HG03095 (cell line): ENCODE measurements around the gene CAPN13.

Experiments used
- ATAC-seq: cut with Tn5 transposase; IDR thresholded peaks from one replicate; pipeline ENCODE4 v1.9.1; 2021; ENCODE audit warnings: moderate library complexity; ENCODE audit not compliant: unreplicated experiment

CAPN13 gene

DNA sequence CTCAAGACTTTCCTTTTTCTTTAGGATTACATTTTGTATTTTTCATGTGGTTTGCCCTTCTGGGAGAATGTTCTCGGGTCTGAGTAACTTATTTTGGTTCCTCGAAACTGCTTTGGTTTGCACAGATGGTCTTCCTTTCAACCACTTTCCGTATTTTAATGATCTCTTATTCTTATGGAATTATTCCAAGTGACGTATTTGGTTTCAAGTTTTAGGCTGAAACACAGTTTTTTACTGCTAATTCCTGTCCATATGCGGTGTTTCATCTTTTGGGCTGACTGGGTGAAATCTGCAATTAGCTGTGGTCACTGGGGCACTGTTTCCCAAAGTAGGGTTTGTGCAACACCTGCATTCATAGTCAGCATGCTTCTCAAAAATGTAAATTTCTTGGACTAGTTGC is 122.7 kb downstream of the CAPN13 start:
- no peak for ATAC-seq

DNA sequence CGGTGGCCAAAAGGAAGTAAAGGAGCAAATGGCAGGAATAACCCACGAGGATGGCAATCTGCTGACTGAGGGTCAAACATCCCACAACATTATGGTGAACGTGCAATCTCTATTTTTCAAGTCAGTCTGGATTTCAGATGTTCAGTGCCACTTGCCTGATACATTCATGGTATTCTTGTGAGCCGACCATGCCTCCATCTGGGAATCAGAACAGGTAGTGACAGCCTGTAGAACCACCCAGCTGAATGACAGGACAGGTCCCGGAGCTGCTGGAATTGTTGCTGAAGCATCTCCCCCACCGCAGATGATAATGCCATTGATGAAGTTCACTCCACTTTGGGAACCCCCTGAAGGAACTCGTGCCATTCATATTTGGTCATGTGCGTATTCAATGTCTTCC is 123.2 kb downstream of the CAPN13 start:
- no peak for ATAC-seq

DNA sequence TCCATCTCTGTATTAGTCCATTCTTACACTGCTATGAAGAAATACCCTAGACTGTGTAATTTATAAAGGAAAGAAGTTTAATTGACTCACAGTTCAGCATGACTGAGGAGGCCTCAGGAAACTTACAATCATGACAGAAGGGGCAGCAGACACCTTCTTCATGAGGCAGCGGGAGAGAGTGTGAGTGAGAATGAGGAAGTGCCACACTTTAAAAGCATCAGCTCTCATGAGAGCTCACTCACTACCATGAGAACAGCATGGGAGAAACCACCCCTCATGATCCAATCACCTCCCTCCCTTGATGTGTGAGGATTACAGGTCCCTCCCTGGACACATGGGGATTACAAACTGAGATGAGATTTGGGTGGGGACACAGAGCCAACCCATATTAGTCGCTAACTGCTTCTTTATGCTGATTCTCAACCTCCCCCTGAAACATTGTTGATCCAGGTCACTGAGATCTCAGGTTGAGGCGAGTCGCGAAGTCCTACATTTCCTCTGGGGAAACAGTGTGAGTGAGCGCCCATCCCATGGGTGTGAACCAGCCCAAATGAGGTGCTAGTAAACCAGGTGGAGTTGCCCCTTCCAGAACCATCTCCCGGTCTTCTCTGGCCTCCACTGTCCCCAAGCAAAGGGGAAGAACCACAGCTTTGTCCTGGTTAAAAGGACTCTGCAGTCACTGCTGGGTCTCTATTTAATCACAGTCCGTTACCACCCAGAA is 123.8 kb downstream of the CAPN13 start:
- no peak for ATAC-seq

DNA sequence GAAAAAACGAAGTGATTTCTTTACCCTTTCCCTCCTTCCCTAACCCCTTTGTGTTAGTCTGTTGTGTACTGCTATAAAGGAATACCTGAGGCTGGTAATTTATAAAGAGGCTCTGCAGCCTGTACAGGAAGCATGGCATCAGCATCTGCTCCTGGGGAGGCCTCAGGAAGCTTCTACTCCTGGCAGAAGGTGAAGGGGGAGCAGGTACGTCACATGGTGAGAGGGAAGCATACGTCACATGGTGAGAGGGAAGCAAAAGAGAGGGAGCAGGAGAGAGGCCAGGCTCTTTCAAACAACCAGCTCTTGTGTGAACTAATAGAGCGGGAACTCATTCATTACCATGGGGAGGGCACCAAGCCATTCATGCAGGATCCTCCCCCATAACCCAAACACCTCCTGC is 126.2 kb downstream of the CAPN13 start:
- ATAC-seq, result no peak

DNA sequence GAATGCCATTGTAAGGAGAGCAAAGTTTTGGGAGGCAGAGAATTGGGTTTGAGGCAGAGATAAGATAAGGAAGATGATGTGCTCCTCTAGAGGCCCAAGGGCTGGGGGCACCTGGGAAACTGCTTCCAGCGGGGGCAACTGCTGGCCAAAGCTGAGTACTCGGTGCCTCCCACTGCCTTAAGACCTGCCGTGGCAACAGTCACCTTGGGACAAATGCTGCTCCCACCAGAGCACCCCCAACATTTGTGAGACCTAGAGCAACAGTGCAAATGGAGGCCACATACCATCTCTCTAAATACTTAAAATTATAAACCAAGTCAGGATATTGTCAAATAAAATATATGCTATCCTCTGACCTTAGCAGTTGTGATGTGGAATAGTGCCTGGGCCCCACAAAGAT is 127.1 kb downstream of the CAPN13 start:
- ATAC-seq, result no peak

DNA sequence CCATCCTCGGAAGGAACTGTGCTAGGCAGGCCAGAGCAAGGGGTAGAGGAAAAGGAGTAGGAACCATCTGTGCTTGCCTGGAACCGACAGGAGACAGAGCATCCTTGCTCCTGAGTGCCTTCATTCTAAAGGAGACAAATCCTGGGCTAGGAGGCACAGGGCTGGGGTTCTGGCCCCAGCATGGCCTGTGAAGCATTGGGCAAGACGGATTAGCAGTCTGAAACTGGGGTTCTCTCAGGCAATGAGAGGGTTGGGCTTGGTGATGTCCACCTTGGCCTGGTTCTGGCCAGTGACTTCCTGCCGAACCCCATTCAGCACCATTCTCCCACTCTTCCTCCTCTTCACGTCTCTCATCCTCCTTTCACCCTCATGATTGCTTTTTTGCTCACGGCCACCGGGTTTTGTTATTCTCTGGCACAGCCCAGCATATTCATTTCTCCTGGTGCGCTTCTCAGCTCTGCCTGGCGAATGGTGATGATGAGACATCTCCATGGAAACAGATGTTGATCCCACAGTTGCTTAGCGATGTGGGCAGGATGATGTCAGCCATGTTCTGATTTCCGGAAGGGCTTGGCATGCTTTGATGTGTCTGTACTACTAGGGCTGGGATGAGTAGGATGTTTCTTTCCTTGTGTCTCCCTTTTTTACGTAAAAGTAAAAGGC is 127.7 kb downstream of the CAPN13 start:
- no peak for ATAC-seq

DNA sequence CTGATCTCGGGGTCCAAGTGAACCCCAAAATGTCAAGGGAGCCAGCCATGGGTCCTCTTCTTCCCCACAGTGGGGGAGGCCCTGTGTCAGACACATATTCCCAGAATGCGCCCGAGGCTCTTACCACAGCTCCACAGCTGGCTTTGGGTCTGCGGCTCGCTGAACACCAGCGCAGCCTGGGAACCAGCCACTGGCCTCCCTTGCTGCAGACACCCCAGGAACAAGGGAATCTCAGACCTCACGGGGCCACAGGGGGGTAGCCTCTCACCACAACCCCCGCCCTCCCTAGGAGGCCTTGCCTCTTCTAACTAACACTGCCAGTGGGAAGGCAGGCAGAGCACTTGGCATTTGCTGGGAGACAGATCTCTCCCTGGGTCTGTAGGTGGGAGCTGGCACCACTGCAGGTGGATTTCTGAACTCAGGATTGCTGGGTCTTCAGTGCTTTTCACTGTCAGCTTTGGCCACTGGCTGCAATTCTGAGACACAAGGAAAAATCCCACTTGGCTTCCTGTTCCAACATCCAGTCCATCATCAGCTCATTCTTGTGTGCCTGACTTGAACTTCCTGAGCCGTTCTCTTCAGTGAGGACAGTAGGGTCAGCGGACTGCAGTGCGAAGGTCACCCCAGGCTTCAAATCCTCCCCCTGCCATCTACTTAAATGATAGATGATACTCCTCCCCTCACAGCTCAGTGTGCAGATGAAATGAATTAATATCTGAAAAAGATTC is 128.7 kb downstream of the CAPN13 start:
- ATAC-seq, result no peak

DNA sequence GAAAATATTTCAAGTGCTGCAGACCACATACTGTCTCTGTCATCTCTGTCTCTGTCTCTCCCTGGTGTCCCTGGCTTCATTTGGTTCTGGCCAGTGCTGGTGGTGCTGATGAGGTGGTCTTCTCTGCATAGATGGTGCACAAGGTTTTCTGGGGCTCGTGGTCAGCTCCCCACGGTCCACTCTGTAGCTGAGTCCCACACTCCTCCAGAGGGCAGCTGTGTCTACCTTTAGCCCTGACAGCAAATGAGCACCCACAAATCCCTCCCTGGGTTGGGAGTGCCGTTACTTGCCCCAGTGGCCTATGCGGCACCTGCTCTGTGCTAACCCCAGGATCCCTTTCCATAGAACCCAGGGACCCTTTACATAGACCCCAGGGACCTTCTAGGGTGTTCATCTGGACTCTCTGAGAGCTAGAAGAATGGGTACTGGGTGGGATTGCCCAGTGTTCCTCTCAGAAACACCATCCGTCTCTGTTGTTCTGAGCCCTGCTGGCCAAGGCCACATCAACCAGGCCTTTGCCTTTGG is 129.3 kb downstream of the CAPN13 start:
- no peak for ATAC-seq

DNA sequence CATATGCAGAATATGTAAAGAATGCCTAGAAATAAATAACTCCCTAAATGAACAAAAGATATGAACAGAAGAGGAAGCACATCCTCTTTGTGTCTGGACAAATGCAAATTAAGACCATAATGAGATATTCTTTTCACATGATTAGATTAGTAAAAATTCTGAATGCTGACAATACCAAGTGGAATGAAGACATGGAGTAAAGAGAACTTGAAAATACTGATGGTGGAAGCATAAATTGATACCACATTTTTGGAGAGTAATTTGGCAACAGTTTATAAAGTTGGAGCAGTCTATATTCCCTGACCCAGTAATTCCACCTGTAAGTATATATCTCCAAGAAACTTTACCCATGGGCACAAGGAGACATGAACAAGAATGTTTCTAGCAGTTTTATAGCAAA is 130.0 kb downstream of the CAPN13 start:
- ATAC-seq, result no peak

DNA sequence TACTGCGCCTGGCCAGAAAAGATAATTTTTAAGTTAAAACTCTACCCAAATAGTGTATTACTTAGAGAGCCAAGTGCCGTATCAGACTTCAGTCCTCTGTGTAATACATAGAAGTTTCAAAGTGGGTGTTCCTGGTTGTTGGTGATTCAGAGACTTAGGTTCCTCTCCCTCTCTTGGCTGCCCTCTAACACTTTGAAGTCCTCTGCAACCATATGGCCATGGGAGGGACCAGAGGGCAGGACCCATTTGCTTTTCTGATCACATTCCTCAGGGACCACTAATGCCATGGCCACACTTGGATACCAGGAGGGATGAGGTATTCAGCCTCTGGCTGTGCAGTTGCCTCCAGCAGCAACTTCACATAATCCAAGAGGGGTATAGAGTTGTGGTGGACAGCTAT is 131.5 kb downstream of the CAPN13 start:
- no peak for ATAC-seq

DNA sequence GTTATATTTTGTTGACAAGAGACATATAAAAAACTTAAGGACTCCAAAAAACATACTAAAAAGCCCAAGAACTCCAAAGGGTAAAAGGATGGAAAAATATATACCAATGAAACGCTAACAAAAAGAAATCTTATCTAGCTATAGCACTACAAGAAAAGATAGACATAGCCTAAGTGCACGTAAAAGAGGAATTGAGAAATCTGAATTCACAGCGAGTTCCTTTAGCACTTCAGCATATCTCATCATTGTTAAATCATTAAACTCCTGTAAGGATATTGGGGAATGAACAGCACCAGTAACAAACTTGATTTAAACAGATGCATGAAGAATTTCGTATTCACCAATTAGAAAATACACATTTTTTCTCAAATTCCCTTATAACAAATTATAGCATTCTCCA is 134.1 kb downstream of the CAPN13 start:
- no peak for ATAC-seq
